Activated naive CD8-positive, alpha-beta T cell treated with anti-CD3 and anti-CD28 coated beads, Interleukin-2, amount 50 U/mL, for 16 hours (primary cell): ENCODE measurements around the gene PRRT1.
"Not testable (repeated sequence)": the region's sequence is repeated elsewhere in the genome, so short reads cannot be mapped to it uniquely, and the experiment has no call there.

Experiments used
- DNase-seq: peaks from one replicate; pipeline ENCODE4 v3.0.0-alpha.2; 2020; ENCODE audit warnings: low read depth, low spot score

PRRT1 gene

GRCh38 chr6:32151863-32152768, at the start of gene PRRT1:
PRRT1 (minus strand) TSS chr6:32151939; CDS start chr6:32151827, 112 bp downstream.
- DNase-seq: no peak

GRCh38 chr6:32200711-32201475, 49.2 kb upstream of the PRRT1 start:
- no peak for DNase-seq

- DNase-seq: no peak
These were observed 47.1 kb upstream of the PRRT1 start for GRCh38 chr6:32198866-32199265.

- no peak for DNase-seq
These were observed 46.6 kb upstream of the PRRT1 start for GRCh38 chr6:32198345-32198696.

GRCh38 chr6:32196682-32197616, 45.2 kb upstream of the PRRT1 start:
- no peak for DNase-seq

- no peak for DNase-seq
These were observed 44.4 kb upstream of the PRRT1 start for GRCh38 chr6:32195902-32196681.

- DNase-seq: peak; percentile 100
These were observed 43.8 kb upstream of the PRRT1 start for GRCh38 chr6:32195652-32195901.

- DNase-seq: no peak
These were observed 43.3 kb upstream of the PRRT1 start for GRCh38 chr6:32194825-32195651.

GRCh38 chr6:32194388-32194787, 42.6 kb upstream of the PRRT1 start:
- no peak for DNase-seq

GRCh38 chr6:32193096-32193495, 41.4 kb upstream of the PRRT1 start:
- DNase-seq: not testable (repeated sequence)

GRCh38 chr6:32192608-32193039, 40.9 kb upstream of the PRRT1 start, which contains the start of gene GPSM3:
GPSM3 (minus strand) TSS chr6:32192643; CDS start chr6:32192513, 130 bp downstream.
- no peak for DNase-seq

- DNase-seq: no peak
These were observed 40.2 kb upstream of the PRRT1 start for GRCh38 chr6:32191696-32192607.

GRCh38 chr6:32190911-32191677, 39.4 kb upstream of the PRRT1 start:
- no peak for DNase-seq

- DNase-seq: peak; percentile 59
These were observed 38.5 kb upstream of the PRRT1 start, which contains the start of gene PBX2 for GRCh38 chr6:32190054-32190851. PBX2 (minus strand) TSS chr6:32190202; CDS start chr6:32189915, 287 bp downstream.

- DNase-seq: no peak
These were observed 38.0 kb upstream of the PRRT1 start for GRCh38 chr6:32189742-32190053.

- no peak for DNase-seq
These were observed 37.5 kb upstream of the PRRT1 start for GRCh38 chr6:32189069-32189741.
